RWPE1 (cell line): ENCODE measurements around the gene ACTA2.

ENCODE experiments used
- CTCF ChIA-PET: fragments of 350-600 bp; sonication (Branson Sonifier 250); formaldehyde crosslinking; extraction: SDS; loops from one replicate; lab custom pipeline; 2021; lab: Yijun Ruan, JAX
- POLR2A ChIA-PET: fragments of 400-600 bp; formaldehyde crosslinking; extraction: SDS; loops from one replicate; lab custom pipeline; 2020; ENCODE audit warnings: antibody characterized with exemption; ENCODE audit not compliant: low non-redundant PET; lab: Yijun Ruan, JAX
- DNase-seq: peaks from one replicate; pipeline ENCODE4 v3.0.0; 2012; ENCODE audit warnings: low spot score
- H3K27ac ChIP-seq: fragments of 450-650 bp; 2 replicates; pipeline ENCODE4 v1.5.1; 2017
- CTCF ChIP-seq: fragments of 450-650 bp; conservative IDR thresholded peaks from 2 replicates; pipeline ENCODE4 v1.5.1; 2017; ENCODE audit warnings: low read depth, mild to moderate bottlenecking

ACTA2 gene

GRCh38 chr10:88918191-88918905 is 34.2 kb downstream of the ACTA2 start:
- ChIA-PET CTCF (no interaction called here), POLR2A (no interaction called here)
- no peak overlapping the region for H3K27ac ChIP-seq
- no peak for DNase-seq
- TF ChIP-seq CTCF: no peak

GRCh38 chr10:88916986-88917385 is 35.6 kb downstream of the ACTA2 start:
- H3K27ac ChIP-seq: no peak overlapping the region
- ChIA-PET POLR2A (no interaction called here), CTCF (interaction anchor here (0.6 kb wide), 1 partner anchor 19 kb away, joined by 3 read pairs; no protein-coding TSS in a partner anchor)
- no peak for DNase-seq
- TF ChIP-seq CTCF: no peak

GRCh38 chr10:88916231-88916630 is 36.3 kb downstream of the ACTA2 start:
- POLR2A ChIA-PET: no interaction called here
- no peak for TF ChIP-seq CTCF

GRCh38 chr10:88915781-88916180 is 36.8 kb downstream of the ACTA2 start:
- no peak overlapping the region for H3K27ac ChIP-seq
- CTCF ChIA-PET: no interaction called here
- POLR2A ChIA-PET: no interaction called here
- DNase-seq: no peak
- no peak for TF ChIP-seq CTCF

More at GRCh38 chr10:88916231-88916630, 36.3 kb downstream of the ACTA2 start:
- CTCF ChIA-PET: interaction anchor here (0.6 kb wide), 1 partner anchor 18 kb away, joined by 3 read pairs; no protein-coding TSS in a partner anchor
- no peak for DNase-seq
- no peak overlapping the region for H3K27ac ChIP-seq

DNA sequence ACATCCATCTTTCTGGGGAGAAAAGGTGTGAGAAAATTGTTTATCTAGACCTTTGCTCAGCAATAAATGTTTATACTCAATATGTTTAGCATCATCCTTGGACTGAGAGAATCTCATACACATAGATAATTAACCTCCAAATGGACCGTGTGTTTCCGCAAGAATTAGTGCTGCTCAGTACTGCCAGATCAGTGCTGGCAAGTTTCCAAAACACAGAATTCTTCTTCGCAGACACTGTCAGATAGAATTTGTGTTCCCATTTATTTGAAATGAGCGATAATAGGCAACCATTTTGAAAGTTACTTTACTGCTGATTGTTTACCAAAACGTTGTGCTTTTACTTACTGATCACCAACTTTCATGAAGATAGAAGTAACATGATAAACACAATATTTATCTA is 38.8 kb downstream of the ACTA2 start:
- POLR2A ChIA-PET: no interaction called here
- TF ChIP-seq CTCF: no peak
- DNase-seq: no peak
- no peak overlapping the region for H3K27ac ChIP-seq
- CTCF ChIA-PET: no interaction called here

DNA sequence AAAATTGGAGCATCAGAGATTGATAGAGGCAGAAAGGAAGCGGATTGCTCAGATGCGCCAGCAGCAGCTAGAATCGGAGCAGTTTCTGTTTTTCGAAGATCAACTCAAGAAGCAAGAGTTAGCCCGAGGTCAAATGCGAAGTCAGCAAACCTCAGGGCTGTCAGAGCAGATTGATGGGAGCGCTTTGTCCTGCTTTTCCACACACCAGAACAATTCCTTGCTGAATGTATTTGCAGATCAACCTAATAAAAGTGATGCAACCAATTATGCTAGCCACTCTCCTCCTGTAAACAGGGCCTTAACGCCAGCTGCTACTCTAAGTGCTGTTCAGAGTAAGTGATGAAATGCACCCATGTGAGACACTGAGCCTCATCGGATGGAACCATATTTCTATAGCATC is 39.4 kb downstream of the ACTA2 start:
- ChIA-PET POLR2A (no interaction called here), CTCF (no interaction called here)
- DNase-seq: no peak
- no peak for TF ChIP-seq CTCF
- no peak overlapping the region for H3K27ac ChIP-seq
